ENCODE data around the gene GBP2.

The GBP2 gene, protein sequence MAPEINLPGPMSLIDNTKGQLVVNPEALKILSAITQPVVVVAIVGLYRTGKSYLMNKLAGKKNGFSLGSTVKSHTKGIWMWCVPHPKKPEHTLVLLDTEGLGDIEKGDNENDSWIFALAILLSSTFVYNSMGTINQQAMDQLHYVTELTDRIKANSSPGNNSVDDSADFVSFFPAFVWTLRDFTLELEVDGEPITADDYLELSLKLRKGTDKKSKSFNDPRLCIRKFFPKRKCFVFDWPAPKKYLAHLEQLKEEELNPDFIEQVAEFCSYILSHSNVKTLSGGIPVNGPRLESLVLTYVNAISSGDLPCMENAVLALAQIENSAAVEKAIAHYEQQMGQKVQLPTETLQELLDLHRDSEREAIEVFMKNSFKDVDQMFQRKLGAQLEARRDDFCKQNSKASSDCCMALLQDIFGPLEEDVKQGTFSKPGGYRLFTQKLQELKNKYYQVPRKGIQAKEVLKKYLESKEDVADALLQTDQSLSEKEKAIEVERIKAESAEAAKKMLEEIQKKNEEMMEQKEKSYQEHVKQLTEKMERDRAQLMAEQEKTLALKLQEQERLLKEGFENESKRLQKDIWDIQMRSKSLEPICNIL

DNA sequence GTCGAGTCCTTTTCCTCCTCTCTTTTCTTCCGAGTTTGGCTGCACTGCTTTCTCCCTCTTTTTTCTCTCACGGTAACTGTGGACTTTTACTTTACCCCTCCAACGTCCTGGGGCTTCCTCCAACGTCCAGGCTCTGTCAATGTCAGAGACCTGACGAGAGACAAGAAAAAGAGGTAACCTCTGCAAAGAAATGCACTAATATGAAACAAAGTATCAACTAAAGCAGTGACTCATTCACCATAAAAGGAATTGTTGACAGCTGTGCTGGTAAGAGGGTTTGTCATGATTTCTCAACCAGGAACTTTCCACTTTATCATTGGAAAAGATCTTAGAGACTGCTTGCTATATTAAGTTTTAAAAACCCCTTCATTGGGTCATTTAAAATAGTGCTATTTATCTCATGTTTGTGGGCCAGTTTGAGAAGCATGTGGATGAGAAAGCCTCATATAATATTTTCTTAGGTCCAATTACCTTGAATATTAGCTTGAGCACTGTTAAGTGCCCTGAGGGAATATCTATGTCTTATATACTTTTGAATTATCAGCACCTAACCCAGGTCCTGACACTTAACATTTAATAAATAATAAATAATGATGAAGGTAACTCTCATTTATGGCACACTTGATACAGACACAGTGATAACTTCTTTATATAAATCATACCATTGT lies at the start of gene GBP2:
Gene GBP2, minus strand, starts transcription at position 202 of the 668 bp plus-strand sequence. CDS start 4,148 bp downstream, outside the sequence.
- DNase-seq (ENCODE audit: low read depth in 2 of 3, low spot score in 2 of 3) = no peak

DNA sequence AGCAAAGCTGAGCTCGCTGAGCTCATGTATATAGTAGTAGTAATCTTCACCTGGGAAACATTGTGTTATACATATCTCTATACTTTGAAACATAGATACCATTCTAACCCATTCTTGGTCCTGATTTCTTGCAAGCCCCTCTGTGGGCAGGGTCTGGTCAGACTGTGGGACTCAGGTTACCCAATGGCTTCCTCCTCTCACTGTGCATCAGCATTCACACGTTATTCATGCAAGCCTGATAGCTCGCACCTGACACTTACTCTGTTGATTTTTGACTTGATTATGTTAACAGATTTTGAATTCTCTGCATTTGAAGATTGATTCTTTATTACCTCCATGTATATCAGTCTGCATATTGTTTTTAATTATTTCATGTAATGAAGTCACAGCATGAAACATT lies 48.6 kb upstream of the GBP2 start:
- DNase-seq (ENCODE audit: low read depth in 2 of 3, low spot score in 2 of 3) = no peak

DNA sequence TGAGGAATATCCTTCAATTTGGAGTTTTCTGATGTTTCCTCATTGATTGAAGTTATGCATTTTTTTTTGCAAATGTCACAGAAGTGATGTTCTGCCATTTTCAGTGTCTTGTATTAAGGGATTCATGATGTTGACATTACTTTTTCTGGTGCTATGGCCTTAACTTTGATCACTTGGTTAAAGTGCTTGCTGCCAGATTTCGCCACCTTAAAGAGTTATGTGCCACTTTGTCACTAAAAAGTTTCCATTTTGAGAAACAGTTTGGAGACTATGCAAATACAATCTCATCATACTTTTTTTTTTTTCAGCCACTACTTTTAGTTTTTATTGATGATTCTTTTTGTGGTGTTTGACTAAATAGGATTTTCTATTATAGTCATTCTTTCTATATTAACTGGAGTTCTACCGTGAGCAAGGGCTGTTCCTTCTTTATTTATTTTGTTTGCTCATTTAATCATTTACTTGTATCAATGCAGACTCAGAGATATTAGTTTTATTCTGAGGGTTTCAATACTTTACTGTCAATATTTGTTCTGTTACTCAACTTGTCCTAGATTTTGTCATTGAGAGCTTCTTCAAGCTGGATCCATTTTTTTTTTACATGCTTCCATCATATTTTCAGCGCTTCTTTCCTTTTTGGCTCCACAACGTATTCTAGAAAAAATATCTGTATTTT lies 46.7 kb upstream of the GBP2 start:
- no peak for DNase-seq (ENCODE audit: low read depth in 2 of 3, low spot score in 2 of 3)

DNA sequence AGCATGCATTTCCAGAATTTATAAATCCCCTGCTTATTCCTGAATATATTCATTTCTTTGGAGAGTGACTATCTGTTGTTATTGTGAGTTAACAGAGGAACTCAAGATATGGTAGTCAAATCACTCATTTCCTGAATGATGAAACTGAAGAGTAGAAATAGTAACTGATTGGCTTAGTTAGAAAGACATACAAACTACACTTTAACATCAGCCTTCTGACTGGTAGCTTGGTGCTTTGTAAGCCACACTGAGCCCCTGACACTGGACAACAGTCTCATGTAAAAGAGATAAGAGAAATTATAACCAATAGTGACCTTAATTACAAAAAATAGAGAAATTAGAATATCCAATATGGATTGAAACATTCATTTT lies 45.1 kb upstream of the GBP2 start:
- DNase-seq (ENCODE audit: low read depth in 2 of 3, low spot score in 2 of 3) = no peak

DNA sequence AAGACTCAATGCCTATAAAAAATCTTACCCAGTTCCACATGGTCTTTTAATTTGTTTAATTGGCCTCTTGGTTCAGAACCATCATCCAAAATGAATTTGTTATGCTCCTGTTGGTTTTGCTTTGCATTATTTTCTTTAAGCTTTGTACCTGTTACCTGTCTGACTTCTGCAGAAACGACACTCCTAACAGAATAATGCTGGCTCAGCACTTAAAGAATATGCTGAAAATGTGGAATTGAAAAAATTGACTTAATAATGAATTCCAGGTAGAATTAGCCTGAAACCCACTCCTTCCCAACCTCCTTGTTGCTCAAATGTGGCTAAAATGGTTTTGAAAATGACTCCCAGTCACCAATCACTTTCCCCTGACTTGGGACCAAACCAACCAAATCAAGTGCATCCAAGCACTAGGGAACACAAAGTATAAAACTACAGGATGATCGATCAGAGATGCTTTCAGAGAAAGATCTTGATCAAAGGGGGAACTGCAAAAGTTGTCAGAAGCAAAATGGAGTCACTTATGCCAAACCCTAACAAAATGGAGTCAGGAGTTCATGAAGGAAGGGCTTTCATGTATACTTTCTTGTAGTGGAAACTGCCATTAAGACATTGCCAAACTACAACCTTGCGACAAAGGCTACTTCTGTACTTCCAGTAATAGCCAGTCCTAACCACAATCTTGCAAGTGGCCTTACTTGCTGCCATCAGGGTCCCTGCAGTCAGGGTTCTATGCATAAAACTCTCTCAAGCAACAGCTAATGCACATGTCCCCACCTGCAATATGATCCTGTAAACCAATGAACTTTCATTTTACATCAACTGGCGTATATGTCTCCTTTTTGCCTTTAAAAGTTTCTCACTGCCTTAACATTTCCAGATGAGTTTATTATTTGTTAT lies 44.5 kb upstream of the GBP2 start:
- DNase-seq (ENCODE audit: low read depth in 2 of 3, low spot score in 2 of 3) = no peak

DNA sequence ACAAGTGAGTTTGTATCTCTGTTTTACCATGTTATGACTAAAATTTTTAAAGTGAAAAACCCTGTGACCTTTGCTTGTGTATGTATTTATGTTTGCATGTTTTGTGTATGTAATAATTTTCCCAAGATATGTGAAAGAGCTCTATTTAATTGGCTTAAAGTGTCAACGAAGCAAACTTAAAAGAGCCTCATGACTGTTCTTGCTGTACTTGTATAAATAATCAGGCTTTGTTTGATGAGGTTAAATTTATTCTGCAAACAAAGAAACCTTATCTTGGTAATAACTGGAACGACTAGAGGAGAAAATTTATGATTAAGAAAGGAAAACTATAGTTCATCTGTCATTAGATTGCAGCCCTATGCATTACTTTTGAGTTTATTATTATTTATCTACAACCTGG lies 43.3 kb upstream of the GBP2 start:
- DNase-seq (ENCODE audit: low read depth in 2 of 3, low spot score in 2 of 3) = no peak

DNA sequence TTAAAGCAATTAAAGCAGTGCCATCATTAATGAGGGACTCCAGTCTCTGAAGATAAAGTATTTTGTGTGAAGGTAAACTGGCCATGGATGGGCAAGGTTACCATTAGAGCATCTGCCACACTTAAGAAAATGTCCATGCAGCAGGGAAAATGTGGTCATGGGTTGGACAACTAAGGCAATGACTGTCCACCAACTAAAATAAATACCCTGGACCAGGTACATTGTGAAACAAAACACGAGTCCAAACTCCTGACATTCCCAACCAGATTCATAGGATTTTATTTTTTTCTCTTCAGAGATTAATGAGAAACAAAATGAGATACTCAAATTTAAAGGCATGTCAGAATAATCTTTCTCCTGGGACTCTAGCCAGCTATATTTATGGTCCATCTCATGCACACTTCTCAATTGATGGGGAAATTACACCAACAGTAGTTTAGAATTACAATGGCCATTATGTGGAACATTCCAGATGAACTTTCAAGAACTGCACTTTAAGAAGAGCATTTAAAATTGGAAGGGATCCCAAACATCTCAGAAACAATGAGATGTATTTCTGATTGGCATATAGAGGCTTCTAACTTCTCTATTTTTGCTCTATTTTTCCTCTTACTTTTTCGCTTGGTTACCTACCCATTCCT lies 41.8 kb upstream of the GBP2 start:
- DNase-seq (ENCODE audit: low read depth in 2 of 3, low spot score in 2 of 3) = no peak

DNA sequence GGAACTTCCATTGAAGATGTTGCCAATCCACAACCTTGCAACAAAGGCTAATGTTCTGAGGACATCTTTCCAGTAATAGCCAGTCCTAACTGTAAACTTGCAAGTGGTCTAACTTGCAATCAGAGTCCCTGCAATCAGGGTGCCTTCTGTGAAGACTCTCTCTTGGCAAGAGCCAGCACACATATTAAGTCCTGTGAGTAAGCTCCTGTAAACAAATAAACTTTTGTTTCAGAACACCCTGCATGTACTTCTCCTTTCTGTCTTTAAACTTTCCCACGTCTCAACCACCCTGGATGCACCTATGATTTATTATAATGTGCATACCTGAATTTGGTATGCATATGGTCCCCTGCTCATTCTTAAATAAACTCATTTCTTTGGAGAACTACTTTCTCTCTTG lies 40.8 kb upstream of the GBP2 start:
- no peak for DNase-seq (ENCODE audit: low read depth in 2 of 3, low spot score in 2 of 3)

DNA sequence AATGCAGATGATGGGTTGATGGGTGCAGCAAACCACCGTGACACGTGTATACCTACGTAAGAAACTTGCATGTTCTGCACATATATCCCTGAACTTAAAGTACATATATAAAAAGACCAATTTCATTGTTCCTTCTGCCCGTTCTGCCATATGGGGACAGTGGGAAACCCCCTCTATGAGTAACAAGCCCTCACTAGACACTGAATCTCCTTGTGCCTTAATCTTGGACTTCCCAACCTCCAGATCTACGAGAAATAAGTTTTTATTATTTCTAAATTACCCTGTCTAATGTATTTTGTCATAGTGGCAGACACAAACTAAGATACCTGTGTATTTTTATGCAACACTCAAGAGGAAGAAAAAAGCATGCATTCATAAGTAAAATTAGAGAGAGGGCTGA lies 39.9 kb upstream of the GBP2 start:
- no peak for DNase-seq (ENCODE audit: low read depth in 2 of 3, low spot score in 2 of 3)

DNA sequence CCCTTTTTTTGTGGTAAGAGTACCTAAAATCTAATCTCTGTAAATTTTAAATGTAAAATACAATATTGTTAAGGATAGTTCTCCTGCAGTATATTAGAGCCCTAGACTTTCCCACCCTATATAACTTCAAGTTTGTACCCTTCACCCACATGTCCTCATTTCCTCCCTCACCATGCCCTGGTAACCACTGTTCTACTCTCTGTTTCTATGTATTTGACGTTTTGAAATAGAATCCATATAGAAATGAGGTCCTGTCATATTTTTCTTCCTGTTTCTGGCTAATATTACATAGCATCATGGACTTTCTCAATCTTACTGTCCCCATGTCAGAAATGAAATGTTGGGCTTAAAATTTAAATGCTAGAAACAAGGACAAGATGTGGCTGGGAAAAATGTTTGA lies 25.1 kb upstream of the GBP2 start:
- DNase-seq (ENCODE audit: low read depth in 2 of 3, low spot score in 2 of 3) = no peak

DNA sequence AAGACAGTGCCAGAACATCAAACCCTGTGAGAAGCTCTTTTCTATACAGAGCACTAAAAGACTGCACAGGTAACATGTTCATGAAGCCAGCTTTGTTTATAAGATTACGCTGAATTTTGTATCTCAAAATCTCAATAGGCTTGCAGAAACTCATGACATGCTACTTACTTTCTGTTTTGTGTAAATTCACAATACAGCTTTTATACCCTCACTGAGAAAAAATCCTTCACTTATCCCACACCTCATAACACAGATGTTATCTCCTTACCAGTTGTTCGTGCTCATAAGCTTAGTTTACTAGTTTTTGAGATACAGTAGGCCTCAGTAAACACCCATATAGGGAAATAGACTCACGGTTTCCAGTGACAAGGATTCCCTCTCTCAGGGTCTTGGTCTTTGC lies 24.1 kb upstream of the GBP2 start:
- DNase-seq (ENCODE audit: low read depth in 2 of 3, low spot score in 2 of 3) = no peak

DNA sequence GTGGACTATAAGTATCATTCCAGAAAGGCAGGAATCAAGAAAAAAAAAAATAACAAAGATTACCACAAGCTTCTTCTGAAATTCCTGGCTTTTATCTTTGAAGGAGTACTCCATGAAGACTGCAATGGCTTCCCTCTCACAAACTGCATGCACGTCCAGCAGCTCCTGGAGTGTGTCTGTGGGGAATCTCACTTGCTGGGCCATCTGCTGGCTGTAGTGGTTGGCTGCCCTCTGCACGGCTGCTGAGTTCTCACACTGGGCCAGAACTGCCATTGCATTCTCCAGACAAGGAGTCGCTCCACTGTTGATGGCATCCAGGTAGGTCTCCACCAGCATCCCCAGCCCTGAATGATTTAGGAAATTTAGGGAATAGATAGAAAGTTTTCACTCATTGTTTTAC lies 23.3 kb upstream of the GBP2 start:
- no peak for DNase-seq (ENCODE audit: low read depth in 2 of 3, low spot score in 2 of 3)

DNA sequence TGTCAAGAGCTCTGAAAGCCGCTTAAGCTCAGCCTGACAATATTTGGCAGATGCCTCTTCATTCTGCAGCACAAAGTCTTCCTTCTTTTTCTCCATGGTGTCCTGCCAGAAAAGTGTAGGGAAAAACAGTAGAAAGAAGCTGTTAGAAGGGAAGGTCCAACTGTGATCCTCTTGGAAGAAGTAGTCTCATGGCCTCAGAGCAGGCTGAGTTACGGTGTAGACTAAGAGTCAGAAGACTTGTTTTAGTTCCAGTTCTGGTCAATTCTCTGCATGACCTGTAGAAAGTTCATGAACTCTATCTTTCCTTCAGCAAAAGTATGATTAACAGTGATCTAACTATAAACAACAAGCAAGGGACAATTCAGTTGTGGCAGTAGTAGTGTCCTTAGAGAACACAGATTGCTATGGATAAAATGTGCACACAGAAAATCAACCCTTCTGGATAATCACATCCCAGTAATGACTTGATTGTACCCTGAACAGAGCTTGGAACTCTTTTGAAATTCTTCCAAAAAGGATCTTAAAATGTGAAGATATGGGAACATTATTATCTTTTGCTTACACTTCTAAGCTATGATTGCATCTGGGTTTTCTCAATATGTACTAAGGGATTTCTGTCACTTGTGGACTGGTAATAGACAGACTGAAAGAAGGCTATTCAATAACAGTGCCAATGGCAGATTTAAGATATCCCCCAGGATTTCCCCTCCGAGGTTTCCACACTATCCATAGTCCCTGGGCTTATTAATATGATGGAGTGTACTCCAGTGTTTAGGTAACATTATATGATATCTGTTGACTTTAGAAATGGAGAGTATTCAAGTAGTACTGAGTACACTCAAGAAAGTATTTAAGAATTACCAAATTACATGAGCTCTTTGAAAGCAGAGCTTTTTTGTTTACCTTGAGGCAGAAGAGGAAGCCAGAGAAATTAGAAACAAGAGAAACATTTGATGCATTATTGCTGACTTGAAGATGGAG lies 22.1 kb upstream of the GBP2 start:
- DNase-seq (ENCODE audit: low read depth in 2 of 3, low spot score in 2 of 3) = no peak

DNA sequence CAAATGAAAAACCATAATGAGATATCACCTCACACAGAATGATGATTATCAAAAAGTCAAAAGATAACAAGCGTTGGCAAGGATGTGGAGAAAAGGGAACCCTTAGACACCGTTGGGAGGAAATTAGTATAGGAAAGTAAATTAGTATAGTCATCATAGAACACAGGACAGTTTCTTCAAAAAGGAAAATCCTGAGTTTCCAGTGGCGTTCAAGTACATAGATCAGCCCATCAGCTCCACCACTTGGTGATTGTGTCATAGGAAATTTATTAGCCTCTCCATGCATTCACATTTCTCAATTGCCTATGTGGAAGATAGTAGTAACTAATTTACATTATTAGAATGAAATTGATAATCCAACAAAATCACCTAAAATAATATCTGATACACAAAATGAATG lies 20.8 kb upstream of the GBP2 start:
- DNase-seq (ENCODE audit: low read depth in 2 of 3, low spot score in 2 of 3) = no peak

DNA sequence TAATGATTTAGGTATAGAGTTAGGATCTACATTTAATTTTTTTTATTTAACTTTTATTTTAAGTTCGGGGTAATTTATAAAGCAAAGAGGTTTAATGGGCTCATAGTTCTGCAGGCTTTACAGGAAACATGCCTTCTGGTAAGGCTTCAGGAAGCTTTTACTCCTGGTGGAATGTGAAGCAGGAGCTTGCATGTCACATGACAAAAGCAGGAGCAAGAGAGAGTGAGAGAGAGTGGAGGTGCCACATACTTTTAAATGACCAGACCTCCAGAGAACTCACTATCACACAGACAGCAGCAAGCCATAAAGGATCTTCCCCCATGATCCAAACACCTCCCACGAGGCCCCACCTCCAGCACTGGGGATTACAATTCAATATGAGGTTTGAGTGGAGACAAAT lies 17.6 kb upstream of the GBP2 start:
- no peak for DNase-seq (ENCODE audit: low read depth in 2 of 3, low spot score in 2 of 3)

DNA sequence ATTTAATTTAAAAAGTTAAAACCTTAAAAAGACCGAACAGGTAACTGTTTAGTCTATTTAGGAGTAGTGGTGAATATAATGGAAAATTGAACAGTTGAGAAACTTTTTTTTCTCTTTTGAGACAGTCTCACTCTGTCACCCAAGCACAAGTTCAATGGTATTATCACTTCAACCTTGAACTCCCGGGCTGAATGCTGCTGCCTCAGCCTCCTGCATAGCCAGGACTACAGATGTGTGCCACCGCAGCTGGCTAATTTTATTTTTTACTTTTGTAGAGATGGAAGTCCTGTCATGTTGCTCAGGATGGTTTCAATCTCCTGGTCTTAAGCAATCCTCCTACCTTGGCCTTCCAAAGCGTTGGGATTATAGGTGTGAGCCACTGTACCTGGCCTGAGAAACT lies 16.2 kb upstream of the GBP2 start:
- DNase-seq (ENCODE audit: low read depth in 2 of 3, low spot score in 2 of 3) = no peak

DNA sequence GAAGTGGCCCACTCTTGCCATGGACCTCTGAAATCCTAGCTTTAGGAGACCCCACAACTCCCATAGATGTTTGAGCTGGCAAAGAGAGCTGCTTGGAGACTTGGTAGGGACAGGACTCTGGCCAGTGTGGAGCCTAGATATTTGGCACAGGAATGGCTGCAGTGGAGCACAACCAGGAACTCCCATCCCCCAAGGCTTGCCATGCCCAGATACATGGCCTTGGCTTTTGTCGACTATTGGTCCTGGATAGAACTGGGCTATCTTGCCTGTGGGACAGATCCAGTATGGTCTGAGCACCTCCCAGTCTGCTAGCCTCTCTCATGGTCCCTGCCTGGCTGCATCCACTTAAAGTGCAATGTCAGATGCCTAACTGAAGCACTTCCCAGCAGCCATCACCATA lies 7.8 kb upstream of the GBP2 start:
- DNase-seq (ENCODE audit: low read depth in 2 of 3, low spot score in 2 of 3) = no peak

DNA sequence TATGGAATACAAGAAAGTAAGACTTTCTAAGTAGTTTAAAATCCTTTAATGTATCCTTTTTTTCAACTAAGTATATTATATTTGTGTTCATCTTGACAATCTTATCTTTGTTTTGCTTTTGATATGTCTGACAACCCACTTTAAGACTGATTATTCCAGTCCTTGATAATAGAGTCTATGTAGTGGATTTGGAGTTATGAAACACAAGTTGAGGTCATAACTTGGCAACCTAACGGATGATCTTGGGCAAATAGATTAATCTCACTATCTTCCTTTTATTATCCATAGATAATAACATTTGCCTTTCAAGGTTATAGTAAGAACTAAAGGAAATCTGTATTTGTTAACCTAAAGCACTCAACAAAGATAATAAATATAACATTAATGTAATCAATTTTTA lies 4.8 kb upstream of the GBP2 start:
- DNase-seq (ENCODE audit: low read depth in 2 of 3, low spot score in 2 of 3) = no peak

DNA sequence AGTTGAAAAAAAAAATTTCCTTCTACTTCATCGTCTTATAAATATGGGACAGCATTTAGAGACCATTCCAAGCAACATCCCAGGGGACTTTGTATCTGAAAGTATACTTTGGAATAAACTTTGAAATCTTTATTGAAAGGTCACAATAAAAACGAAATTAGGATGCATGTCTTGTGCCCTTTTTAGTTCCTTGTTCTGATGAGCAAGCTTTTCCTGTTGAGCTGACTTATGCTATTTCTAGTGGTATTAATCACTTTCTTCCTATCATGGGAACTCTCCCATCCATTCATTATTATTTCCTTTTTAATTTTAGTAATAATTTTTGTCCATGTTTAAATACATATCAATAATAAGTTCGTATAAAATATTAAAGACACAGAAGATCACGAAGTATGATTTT lies 4.0 kb upstream of the GBP2 start:
- no peak for DNase-seq (ENCODE audit: low read depth in 2 of 3, low spot score in 2 of 3)
